DMS53 treated with DMSO at 0.1 percent for 48 hours (cell line): ENCODE measurements around the gene ANXA2R.
A peak's percentile ranks its signal among the peaks of the same experiment; 100 is the strongest.

Experiments used
- DNase-seq: peaks from one replicate; lab custom pipeline; 2025; ENCODE audit not compliant: unreplicated experiment; lab: John Stamatoyannopoulos, UW

ANXA2R gene

DNA sequence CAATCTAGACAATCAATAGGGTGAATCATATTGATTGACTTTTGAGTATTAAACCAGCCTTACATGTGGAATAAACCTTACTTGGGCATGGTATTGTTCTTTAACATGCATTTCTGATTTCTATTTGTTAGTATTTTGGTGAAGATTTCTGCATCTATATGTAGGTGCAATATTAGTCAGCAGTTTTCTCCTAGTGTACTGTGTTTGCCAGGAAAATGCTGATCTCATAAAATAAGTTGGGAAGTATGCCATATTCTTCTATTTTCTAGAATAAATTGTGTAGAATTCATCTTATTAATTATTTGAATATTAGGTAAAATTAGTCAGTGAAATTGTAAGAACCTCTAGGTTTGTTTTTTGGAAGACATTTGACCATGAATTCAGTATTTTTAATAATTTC lies 38.4 kb downstream of the ANXA2R start:
- DNase-seq = no peak

DNA sequence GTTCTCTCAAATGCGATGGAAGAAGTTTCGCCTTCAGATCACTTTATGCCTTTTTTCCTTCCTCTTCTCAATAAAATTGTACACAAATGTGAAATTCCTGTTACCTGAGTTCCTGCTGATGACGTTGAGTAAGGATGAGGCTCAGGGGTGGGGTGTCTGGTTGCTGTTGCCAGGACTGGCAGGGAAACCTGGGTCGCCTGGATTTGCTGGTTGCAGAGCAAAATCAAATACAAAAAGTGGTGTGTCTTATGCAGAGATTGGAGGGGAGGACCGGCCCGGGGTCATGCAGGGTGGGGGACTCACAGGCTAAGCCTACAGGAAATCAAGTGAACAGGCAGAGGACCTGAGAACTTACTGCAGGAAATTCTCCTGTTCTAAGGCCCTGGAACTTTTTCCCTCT lies 39.2 kb downstream of the ANXA2R start:
- DNase-seq = no peak

DNA sequence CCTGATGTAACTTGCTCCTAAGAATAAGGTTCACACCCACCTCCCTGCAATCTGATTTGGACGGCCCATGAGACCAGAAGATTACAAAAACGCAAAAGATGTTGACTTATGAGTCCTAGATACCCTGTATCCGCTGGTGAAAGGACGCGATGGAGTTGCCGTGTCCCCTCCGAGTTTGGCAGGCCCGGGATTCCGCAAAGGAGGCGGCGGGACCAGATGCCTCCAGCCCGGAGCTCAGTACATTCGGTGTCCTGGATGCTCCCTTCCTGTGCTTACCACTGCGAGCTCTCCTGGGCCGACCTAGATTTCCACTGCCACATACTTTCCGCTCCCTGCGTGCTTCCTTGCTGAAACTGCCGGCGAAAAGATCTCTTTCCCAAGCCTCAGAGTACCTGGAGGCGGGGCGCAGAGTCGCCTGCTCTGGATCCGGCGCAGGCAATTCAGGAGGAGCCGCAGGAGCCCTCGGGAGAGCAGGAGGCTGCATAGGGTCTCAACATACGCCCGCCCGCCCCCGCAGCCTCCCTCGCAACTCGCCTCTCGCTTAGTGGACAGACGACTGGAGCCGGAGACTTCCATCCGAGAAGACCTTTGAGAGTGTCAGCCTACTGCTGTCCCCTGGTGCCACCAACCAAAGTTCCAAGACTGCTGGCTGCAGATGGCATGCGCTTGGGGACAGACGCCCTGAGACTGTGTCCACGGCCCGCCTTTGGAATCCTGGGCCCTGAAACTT lies 39.8 kb downstream of the ANXA2R start:
- DNase-seq = peak; percentile 3

DNA sequence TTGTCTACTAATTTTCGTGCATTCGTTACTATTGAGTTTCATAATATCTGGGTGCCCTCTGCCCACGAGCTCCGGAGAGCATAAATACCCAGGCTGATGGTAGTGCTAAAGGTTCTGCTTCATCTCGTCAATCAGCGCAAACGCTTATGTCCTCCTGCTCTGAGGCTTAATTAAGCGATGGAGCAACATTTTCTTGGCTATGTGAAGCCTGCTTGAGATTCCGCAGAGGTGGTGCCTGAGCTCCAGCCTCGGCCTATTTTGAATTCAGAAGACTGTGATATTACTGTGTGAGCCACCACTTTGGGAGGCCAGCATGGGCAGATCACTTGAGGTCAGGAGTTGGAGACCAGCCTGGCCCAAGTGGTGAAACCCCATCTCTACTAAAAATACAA lies 44.8 kb downstream of the ANXA2R start:
- DNase-seq = no peak

DNA sequence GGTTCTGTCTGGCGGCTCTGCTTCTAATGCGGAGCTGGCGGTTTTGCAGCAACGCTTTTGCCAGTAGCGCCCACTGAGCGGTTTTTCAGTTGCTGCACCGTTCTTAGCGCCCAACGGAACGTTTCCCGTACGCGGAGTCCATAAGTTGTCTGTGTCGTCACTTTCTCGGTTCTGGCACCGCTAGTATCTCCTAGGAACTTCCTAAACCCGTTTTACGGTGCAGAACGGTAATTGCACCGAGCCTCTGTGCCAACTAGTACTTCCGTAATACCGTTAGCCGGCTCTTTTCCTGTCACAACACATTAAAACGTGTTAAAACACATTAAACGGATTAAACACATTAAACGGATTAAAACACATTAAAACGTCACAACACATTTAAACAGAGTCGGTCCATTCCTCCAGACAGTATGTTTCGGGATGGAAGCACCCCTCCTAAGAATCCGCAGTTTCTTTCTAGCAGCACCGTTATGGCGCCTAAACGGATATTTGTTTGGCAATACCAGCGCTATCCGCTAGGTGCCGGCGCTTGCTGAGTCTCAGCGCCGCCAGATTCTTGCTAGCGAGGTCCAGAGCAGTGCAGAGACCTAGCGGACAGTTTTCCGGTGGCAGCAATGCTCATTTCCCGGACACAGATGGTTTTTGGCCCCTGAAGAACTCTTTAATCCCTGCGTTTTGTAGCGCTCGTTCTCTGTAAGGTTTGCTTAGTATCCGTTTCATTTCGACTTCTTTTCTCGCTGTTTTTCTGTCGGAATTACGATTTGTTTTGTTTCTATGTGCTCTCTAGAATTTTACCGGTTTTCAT lies 45.4 kb downstream of the ANXA2R start:
- peak; percentile 74 for DNase-seq

DNA sequence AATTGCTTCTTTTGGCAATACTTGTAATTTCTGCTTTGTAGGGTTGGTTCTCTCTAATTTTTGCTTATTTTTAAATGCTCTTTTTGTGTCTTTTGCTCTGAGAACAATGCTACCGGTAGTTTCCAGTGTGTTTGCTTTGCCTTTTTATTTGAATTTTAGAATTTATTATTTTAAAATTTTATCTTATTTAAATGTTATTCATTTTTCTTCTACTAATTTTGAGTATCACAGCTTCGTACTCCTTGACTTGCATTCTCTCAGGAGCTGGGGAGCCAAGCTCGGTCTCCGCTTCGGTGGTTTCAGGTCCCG lies 45.9 kb downstream of the ANXA2R start:
- DNase-seq = no peak

DNA sequence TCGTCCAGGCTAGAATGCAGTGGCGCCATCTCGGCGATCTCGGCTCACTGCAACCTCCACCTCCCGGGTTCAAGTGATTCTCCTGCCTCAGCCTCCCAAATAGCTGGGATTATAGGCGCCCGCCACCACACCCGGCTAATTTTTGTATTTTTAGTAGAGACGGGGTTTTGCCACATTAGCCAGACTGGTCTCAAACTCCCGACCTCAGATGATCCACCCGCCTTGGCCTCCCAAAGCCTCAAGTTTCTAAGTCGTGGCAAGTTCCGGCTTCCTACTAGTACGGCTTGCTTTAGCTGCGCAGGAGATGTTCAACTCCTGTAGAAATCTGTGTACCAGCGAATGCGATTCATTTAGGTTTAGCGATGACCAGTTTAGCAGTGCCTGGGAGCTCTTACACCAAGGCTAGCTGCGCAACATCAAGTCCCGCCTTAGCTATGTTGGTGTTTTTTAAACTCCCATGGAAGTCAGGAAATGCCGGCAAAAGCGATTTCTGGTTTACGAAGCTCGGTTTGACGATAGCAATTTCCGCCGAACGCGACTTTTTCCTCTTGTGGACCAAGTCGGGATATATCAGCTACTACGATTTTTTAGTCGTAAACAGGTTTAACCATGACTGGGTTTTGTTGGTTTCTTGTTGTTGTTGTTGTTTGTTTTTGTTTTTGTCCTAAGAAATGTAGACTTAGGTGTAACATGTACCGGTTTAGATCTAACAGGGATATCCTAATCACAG lies 46.4 kb downstream of the ANXA2R start:
- no peak for DNase-seq

DNA sequence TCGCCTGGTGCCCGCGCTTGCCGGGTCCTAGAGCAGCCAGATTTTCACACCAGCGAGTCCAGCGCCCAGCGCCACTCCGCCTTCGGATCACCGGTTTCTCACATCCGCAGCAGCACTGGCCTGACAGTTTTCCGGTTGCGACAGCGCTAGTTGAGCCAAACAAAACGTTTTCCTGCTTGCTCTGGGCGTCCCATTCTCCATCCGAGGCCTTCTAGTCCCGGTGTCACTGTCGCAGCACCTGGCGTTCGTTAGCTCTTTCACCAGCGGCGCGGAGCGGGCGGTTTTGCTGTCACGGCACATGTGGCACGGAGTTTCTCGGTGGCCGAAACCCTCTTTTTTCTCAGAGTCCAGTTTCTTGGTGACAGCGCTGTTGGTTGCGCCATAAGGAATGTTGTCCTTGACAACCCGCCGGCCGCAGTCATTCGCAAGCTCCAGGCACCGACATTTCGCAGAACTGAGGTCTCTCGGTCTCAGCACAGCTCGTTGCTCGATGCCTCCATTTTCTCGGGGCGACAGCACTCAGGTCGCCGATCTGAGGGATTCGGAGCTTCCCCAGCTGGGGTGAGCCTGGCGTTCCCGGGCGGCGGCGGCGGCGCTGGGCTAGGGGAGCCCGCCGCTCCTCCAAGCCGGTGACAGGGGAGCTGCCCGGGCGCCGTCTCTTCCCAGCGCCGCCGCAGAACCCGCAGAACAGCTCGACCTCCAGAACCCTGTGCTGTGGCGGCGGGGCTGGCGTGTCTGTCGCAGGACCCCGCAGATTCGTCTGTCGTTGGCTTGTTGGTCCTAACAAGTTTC lies 47.8 kb downstream of the ANXA2R start:
- DNase-seq = peak; percentile 67

DNA sequence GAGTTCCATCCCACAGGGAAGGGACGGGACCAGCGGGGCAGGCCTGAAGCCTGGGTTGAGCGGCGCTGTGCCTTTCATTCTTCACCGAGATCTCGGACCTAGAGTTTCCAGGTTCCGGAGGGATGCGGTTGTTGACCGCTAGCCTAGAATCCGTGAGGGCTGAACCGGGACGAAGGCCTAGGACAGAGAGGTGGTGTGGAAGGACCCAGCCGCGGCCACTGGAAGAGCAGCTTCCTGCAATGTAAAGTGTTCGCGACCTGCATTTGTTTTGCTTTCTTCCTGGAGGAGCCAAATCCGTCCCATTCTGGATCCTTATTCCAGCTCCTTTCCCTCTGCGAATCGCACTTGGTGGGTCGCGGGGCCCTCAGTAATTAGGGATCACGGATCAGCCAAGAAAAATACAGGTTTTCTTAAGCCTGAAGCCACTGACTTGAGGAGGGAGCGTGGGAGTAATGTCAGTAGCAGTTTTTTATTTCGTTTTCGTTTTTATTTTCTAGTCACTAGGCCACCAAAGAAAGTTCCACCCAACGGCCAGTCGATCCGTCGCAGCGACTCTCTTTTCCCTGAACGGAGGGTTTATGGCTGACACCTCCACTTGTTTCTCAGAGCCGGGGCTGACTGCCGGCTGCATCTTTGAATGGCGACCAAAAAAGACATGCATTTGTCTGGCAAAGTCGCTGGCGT lies 48.6 kb downstream of the ANXA2R start:
- no peak for DNase-seq

DNA sequence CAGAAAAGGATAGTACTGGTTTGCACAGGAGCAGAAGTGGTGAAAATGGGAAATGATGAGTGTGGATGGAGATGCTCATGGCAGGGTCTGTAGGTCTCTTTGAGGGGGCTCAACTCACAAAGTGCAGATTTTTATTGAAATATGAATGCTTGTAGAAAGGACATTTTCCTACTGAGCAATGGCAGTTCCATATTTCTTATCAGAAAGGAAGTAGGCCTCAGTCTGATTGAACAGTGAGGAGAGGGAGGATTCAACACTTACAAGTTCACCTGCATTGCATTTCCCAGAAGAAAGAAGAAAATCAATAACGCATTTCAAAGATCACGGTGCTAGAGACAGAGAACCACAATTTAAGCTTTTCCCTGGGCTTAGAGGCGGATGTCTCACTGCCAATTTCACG lies 49.2 kb downstream of the ANXA2R start:
- DNase-seq = no peak
